OCI-LY7 (cell line): ENCODE measurements around the gene PDE10A.

ENCODE experiments used
- CTCF ChIP-seq: fragments of 200-600 bp; sonication (generic); conservative IDR thresholded peaks from 2 replicates; pipeline ENCODE4 v1.5.1; 2014; ENCODE audit warnings: mild to moderate bottlenecking, antibody characterized with exemption, low read length, moderate library complexity, mixed read lengths
- EZH2phosphoT487 ChIP-seq: fragments of 200-600 bp; sonication (generic); IDR thresholded peaks from 2 replicates; pipeline ENCODE4 v1.6.1; 2018; ENCODE audit warnings: low read depth, borderline replicate concordance, mild to moderate bottlenecking, mixed run types, antibody characterized with exemption, low read length, moderate library complexity, mixed read lengths

- no peak for TF ChIP-seq CTCF
- TF ChIP-seq EZH2phosphoT487: no peak
These were observed 178.7 kb downstream of the PDE10A start for GRCh38 chr6:165484178-165484889.
